ENCODE measurements around the gene CETP. TPM values are rescaled to one million over a fixed set of nuclear protein-coding genes. Genes with fewer than 3 reads are reported as not detected.

CETP gene
- total RNA-seq, 6 experiments from 2014 or later, result 0.62 to 11.8 (median 4.7) TPM

DNA sequence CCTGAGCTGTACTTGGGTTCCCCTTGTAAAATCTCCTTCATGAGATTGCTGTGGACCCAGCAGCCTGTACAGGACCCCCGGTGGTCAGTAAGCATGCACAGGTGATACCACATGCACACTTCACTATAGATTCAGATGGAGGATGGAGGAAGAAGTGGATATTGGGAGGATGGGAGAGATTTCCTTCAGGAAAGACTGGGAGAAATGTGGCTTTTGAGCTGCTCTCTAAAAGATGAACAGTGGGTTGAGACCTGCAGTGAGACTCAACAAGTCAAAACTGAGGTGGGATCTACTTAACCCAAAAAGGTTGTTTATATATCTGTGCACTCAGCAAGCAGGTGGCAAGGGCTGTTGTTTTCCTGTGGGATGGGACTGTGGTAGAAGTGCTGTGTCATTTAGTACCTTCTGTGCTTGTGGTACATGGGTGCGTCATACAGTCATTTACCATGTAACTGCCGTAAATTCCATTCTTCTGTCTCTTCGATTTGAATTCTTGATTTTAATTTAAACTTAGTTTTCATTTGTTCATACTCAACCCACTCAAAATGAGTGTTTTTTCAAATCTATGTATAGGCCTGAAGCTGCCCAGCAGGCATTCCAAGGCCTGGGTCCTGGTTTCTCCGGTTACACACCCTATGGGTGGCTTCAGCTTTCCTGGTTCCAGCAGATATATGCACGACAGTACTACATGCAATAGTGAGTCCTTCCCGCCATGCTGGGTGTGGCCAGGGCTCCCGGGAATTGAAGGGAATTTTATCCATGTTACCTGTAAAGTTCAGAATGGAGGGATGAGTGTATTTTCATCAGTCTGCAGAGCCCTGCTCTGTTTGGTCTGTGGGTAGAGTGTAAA is 22.9 kb upstream of the CETP start:
- intact Hi-C loops (cut with DNase I), result no loop called here
- H3K4me3 ChIP-seq, result no peak overlapping the region
- TF ChIP-seq POLR2A (IDR thresholded peaks at IDR 0.05), result peak; percentile 14
- TF ChIP-seq, protein P1, sequence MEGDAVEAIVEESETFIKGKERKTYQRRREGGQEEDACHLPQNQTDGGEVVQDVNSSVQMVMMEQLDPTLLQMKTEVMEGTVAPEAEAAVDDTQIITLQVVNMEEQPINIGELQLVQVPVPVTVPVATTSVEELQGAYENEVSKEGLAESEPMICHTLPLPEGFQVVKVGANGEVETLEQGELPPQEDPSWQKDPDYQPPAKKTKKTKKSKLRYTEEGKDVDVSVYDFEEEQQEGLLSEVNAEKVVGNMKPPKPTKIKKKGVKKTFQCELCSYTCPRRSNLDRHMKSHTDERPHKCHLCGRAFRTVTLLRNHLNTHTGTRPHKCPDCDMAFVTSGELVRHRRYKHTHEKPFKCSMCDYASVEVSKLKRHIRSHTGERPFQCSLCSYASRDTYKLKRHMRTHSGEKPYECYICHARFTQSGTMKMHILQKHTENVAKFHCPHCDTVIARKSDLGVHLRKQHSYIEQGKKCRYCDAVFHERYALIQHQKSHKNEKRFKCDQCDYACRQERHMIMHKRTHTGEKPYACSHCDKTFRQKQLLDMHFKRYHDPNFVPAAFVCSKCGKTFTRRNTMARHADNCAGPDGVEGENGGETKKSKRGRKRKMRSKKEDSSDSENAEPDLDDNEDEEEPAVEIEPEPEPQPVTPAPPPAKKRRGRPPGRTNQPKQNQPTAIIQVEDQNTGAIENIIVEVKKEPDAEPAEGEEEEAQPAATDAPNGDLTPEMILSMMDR (IDR thresholded peaks at IDR 0.05), result no peak
- H3K36me3 ChIP-seq, result peaks cover 48 to 92% (median 71%) of the 10 kb centered on the region in 4 donors
- no peak overlapping the region for H3K27ac ChIP-seq
- ATAC-seq, result peak in 2 of 4 donors; percentile 4 to 14
- peaks cover 0 to 20% (median 12%) of the 10 kb centered on the region in 4 donors for H3K4me1 ChIP-seq
- DNase-seq, result no peak
- 40% methylated on average over 7 of the region's 8 CpGs for WGBS (ENCODE audit: insufficient coverage, low coverage, low lambda C conversion rate, missing lambda C conversion rate)
- no peaks in the 10 kb centered on the region for H3K9me3 ChIP-seq
- H3K27me3 ChIP-seq, result no peaks in the 10 kb centered on the region

DNA sequence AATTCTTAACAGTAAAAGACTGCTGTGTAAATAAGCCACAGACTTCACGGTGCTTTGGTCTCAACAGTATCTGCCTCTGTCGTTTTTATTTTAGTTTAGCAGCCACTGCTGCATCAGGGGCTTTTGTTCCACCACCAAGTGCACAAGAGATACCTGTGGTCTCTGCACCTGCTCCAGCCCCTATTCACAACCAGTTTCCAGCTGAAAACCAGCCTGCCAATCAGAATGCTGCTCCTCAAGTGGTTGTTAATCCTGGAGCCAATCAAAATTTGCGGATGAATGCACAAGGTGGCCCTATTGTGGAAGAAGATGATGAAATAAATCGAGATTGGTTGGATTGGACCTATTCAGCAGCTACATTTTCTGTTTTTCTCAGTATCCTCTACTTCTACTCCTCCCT is 21.9 kb upstream of the CETP start:
- Histone ChIP-seq H3K36me3 (peaks cover 57 to 100% (median 79%) of the 10 kb centered on the region in 4 donors), H3K9me3 (no peaks in the 10 kb centered on the region), H3K4me1 (peaks cover 0 to 20% (median 14%) of the 10 kb centered on the region in 4 donors), H3K4me3 (no peak overlapping the region), H3K27ac (no peak overlapping the region), H3K27me3 (no peaks in the 10 kb centered on the region)
- intact Hi-C loops (cut with DNase I), result no loop called here
- ATAC-seq, result no peak
- 66% methylated on average over 4 of the region's 4 CpGs for WGBS (ENCODE audit: insufficient coverage, low coverage, low lambda C conversion rate, missing lambda C conversion rate)
- DNase-seq, result no peak
- TF ChIP-seq POLR2A (IDR thresholded peaks at IDR 0.05), result no peak
- TF ChIP-seq, protein P1 (IDR thresholded peaks at IDR 0.05), result no peak

DNA sequence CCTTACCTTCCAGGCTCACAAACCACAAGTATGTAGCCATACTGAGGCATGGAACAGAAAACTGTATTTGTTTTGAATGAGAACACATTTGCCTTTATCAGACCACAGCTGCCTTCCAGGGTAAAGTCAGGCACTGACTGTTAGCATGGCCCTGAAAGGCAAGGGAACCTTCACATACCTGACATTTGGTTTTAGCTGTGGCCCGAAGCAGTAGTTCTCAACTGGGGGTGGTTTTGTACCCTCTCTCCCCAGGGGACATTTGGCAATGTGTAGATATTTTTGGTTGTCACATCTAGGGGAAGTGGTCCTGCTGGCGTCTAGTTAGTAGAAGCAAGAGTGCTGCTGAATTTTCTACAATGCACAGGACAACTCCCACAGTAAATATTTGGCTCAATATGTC is 20.7 kb upstream of the CETP start:
- 67% methylated on average over 2 of the region's 2 CpGs for WGBS (ENCODE audit: insufficient coverage, low coverage, low lambda C conversion rate, missing lambda C conversion rate)
- Histone ChIP-seq H3K27me3 (no peaks in the 10 kb centered on the region), H3K9me3 (no peaks in the 10 kb centered on the region), H3K27ac (no peak overlapping the region), H3K36me3 (peaks cover 54 to 99% (median 77%) of the 10 kb centered on the region in 4 donors), H3K4me1 (peaks cover 0 to 18% (median 13%) of the 10 kb centered on the region in 4 donors), H3K4me3 (no peak overlapping the region)
- intact Hi-C loops (cut with DNase I), result no loop called here
- ATAC-seq (no peak), DNase-seq (no peak)
- peak; percentile 16 for TF ChIP-seq POLR2A (IDR thresholded peaks at IDR 0.05)
- TF ChIP-seq, protein P1 (IDR thresholded peaks at IDR 0.05), result no peak

DNA sequence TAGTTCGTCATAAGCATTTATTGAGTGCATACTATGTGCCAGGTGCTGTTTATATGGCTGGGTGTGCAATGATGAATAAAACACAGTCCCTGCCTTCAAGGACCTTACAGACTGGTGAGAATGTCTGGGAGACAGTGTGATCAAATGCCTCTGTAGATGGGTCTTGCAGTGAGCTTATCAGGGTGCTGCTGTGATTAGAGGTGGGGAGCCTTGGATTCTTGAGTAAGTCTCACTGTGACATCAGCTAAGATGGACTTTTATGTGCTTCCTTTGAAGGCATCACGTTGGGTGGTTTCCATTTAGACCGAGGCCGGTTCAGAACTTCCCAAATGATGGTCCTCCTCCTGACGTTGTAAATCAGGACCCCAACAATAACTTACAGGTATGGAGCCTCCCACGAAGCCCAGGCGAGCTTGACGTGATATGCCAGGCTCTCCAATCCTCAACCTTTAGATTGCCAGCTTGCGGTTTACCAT is 19.9 kb upstream of the CETP start:
- DNase-seq, result no peak
- peaks cover 0 to 16% (median 9%) of the 10 kb centered on the region in 4 donors for H3K4me1 ChIP-seq
- intact Hi-C loops (cut with DNase I), result no loop called here
- no peak overlapping the region for H3K27ac ChIP-seq
- peaks cover 46 to 93% (median 74%) of the 10 kb centered on the region in 4 donors for H3K36me3 ChIP-seq
- H3K9me3 ChIP-seq, result no peaks in the 10 kb centered on the region
- no peak overlapping the region for H3K4me3 ChIP-seq
- H3K27me3 ChIP-seq, result no peaks in the 10 kb centered on the region
- 92% methylated on average over 6 of the region's 9 CpGs for WGBS (ENCODE audit: insufficient coverage, low coverage, low lambda C conversion rate, missing lambda C conversion rate)
- TF ChIP-seq, protein P1 (IDR thresholded peaks at IDR 0.05), result no peak
- no peak for TF ChIP-seq POLR2A (IDR thresholded peaks at IDR 0.05)
- no peak for ATAC-seq

Data from right lobe of liver (tissue), 6 donors.